IMR-90 (cell line): ENCODE results near the gene CAPN2. TPM values are rescaled to one million over a fixed set of nuclear protein-coding genes. Genes with fewer than 3 reads are reported as not detected.

Experiments
- ATAC-seq: fragments of 200-7000 bp; cut with Tn5 transposase; 2 replicates; pipeline ENCODE4 v1.9.1; 2020; ENCODE audit warnings: low read depth, mild to moderate bottlenecking, moderate library complexity
- BruUV-seq: library from RNA; stranded (reverse); fragments of 400-500 nt; replicated peaks from 2 replicates; lab custom pipeline; 2021; lab: Mats Ljungman, UMichigan
- CTCF ChIA-PET: fragments of 300-600 bp; formaldehyde crosslinking; extraction: SDS; loops from one replicate; lab custom pipeline; 2021; ENCODE audit warnings: antibody characterized with exemption; lab: Yijun Ruan, JAX
- POLR2A ChIA-PET: fragments of 300-600 bp; sonication (Branson Sonifier 250); formaldehyde crosslinking; loops from one replicate; lab custom pipeline; 2022; ENCODE audit warnings: antibody characterized with exemption; ENCODE audit not compliant: unreplicated experiment; lab: Charles Lee
- DNase-seq: peaks from one replicate; pipeline ENCODE4 v3.0.0; 2013
- H2AFZ ChIP-seq: replicated peaks from 2 replicates; pipeline ENCODE3; 2013; ENCODE audit warnings: low read length, mild to moderate bottlenecking; ENCODE audit not compliant: poor library complexity
- H2AK5ac ChIP-seq: 2 replicates; pipeline ENCODE4 v1.6.1; 2013; ENCODE audit warnings: low read depth, low read length, inconsistent platforms
- H2AK9ac ChIP-seq: replicated peaks from 2 replicates; pipeline ENCODE3; 2013; ENCODE audit warnings: mild to moderate bottlenecking, low read depth, low read length, moderate library complexity; ENCODE audit not compliant: poor library complexity
- H2BK120ac ChIP-seq: 2 replicates; pipeline ENCODE4 v1.6.1; 2013; ENCODE audit warnings: low read depth, low read length, inconsistent platforms
- H2BK15ac ChIP-seq: 3 replicates; pipeline ENCODE4 v1.6.1; 2013; ENCODE audit warnings: low read depth, low read length, inconsistent platforms
- H2BK20ac ChIP-seq: 2 replicates; pipeline ENCODE4 v1.6.1; 2013; ENCODE audit warnings: low read depth, mild to moderate bottlenecking, inconsistent platforms, low read length, moderate library complexity
- H2BK5ac ChIP-seq: 2 replicates; pipeline ENCODE4 v1.6.1; 2013; ENCODE audit warnings: mild to moderate bottlenecking, low read depth, low read length, inconsistent platforms; ENCODE audit not compliant: poor library complexity, severe bottlenecking
- H3K14ac ChIP-seq: replicated peaks from 2 replicates; pipeline ENCODE4 v1.6.1; 2013; ENCODE audit warnings: low read depth, low read length, inconsistent platforms
- H3K18ac ChIP-seq: 2 replicates; pipeline ENCODE4 v1.6.1; 2013; ENCODE audit warnings: low read depth, low read length, control low read depth
- H3K23ac ChIP-seq: 2 replicates; pipeline ENCODE4 v1.6.1; 2013; ENCODE audit warnings: low read depth, low read length, inconsistent platforms
- H3K27ac ChIP-seq: 2 replicates; pipeline ENCODE4 v1.5.1; 2013; ENCODE audit warnings: mild to moderate bottlenecking, control low read depth, low read length; ENCODE audit not compliant: insufficient read depth
- H3K27me3 ChIP-seq: 2 replicates; pipeline ENCODE4 v1.6.1; 2013; ENCODE audit warnings: low read length; ENCODE audit not compliant: control insufficient read depth, insufficient read depth
- H3K36me3 ChIP-seq: 2 replicates; pipeline ENCODE4 v1.6.1; 2013; ENCODE audit warnings: low read length, mixed read lengths; ENCODE audit not compliant: control insufficient read depth, insufficient read depth
- H3K4ac ChIP-seq: 2 replicates; pipeline ENCODE4 v1.6.1; 2013; ENCODE audit warnings: low read depth, low read length, inconsistent platforms
- H3K4me1 ChIP-seq: 2 replicates; pipeline ENCODE4 v1.6.1; 2013; ENCODE audit warnings: low read length, mixed read lengths; ENCODE audit not compliant: control insufficient read depth, insufficient read depth
- H3K4me2 ChIP-seq: 2 replicates; pipeline ENCODE4 v1.6.1; 2013; ENCODE audit warnings: low read depth, mild to moderate bottlenecking, control low read depth, low read length, moderate library complexity
- H3K4me3 ChIP-seq: 2 replicates; pipeline ENCODE4 v1.5.1; 2013; ENCODE audit warnings: low read depth, mild to moderate bottlenecking, control low read depth, low read length, moderate library complexity; ENCODE audit not compliant: insufficient read depth
- H3K56ac ChIP-seq: 2 replicates; pipeline ENCODE4 v1.6.1; 2013; ENCODE audit warnings: low read length, inconsistent platforms; ENCODE audit not compliant: insufficient read depth; ENCODE audit errors: extremely low read depth
- H3K79me1 ChIP-seq, 2 experiments: 2 replicates each; pipeline ENCODE4 v1.6.1; 2013; ENCODE audit warnings: low read length in 2 of 2, inconsistent platforms in 1 of 2, low read depth in 1 of 2
- H3K9ac ChIP-seq: 2 replicates; pipeline ENCODE4 v1.6.1; 2013; ENCODE audit warnings: low read depth, low read length, control low read depth
- H3K9me1 ChIP-seq: 2 replicates; pipeline ENCODE4 v1.6.1; 2013; ENCODE audit warnings: low read length, inconsistent platforms; ENCODE audit not compliant: insufficient read depth
- H3K9me3 ChIP-seq: 2 replicates; pipeline ENCODE4 v1.6.1; 2013; ENCODE audit warnings: low read length; ENCODE audit not compliant: control insufficient read depth, insufficient read depth
- H4K20me1 ChIP-seq: 2 replicates; pipeline ENCODE4 v1.6.1; 2013; ENCODE audit warnings: low read length, inconsistent platforms; ENCODE audit not compliant: insufficient read depth
- H4K5ac ChIP-seq: 2 replicates; pipeline ENCODE4 v1.6.1; 2013; ENCODE audit warnings: mild to moderate bottlenecking, low read depth, low read length, control low read depth
- H4K8ac ChIP-seq, 2 experiments: 2 replicates each; pipeline ENCODE4 v1.6.1; 2013; ENCODE audit warnings: low read depth in 2 of 2, low read length in 2 of 2, control low read depth in 1 of 2, inconsistent platforms in 1 of 2
- H4K91ac ChIP-seq: 2 replicates; pipeline ENCODE4 v1.6.1; 2013; ENCODE audit warnings: low read depth, low read length, inconsistent platforms; ENCODE audit not compliant: insufficient read depth
- BHLHE40 ChIP-seq: fragments of 150-350 bp; IDR thresholded peaks from 2 replicates; pipeline ENCODE4 v1.6.1; 2016; ENCODE audit warnings: mild to moderate bottlenecking, low read depth, low read length
- CEBPB ChIP-seq: IDR thresholded peaks from 2 replicates; pipeline ENCODE4 v1.6.1; 2012; ENCODE audit warnings: low read depth, low read length, improper control_type of control experiment
- CHD1 ChIP-seq: IDR thresholded peaks from 2 replicates; pipeline ENCODE4 v1.6.1; 2012; ENCODE audit warnings: low read depth, low read length, improper control_type of control experiment
- ELK1 ChIP-seq: fragments of 150-350 bp; IDR thresholded peaks from 2 replicates; pipeline ENCODE4 v1.6.1; 2016; ENCODE audit warnings: low read depth, mild to moderate bottlenecking, low read length, moderate library complexity, borderline replicate concordance
- MAFK ChIP-seq: IDR thresholded peaks from 2 replicates; pipeline ENCODE4 v1.6.1; 2012; ENCODE audit warnings: low read depth, low read length, improper control_type of control experiment
- MAZ ChIP-seq: IDR thresholded peaks from 2 replicates; pipeline ENCODE4 v1.6.1; 2012; ENCODE audit warnings: low read depth, mild to moderate bottlenecking, low read length, improper control_type of control experiment, moderate library complexity, borderline replicate concordance
- MXI1 ChIP-seq: IDR thresholded peaks from 2 replicates; pipeline ENCODE4 v1.6.1; 2012; ENCODE audit warnings: low read depth, mild to moderate bottlenecking, low read length, moderate library complexity, borderline replicate concordance
- NFE2L2 ChIP-seq: fragments of 150-350 bp; IDR thresholded peaks from 2 replicates; pipeline ENCODE4 v1.6.1; 2016; ENCODE audit warnings: low read depth, mild to moderate bottlenecking, low read length
- RAD21 ChIP-seq: IDR thresholded peaks from 2 replicates; pipeline ENCODE4 v1.6.1; 2012; ENCODE audit warnings: low read length, improper control_type of control experiment
- RCOR1 ChIP-seq: IDR thresholded peaks from 2 replicates; pipeline ENCODE4 v1.6.1; 2012; ENCODE audit warnings: mild to moderate bottlenecking, low read length, improper control_type of control experiment; ENCODE audit not compliant: insufficient replicate concordance
- SMC3 ChIP-seq: fragments of 150-350 bp; IDR thresholded peaks from 2 replicates; pipeline ENCODE4 v1.6.1; 2016; ENCODE audit warnings: low read depth, mild to moderate bottlenecking, antibody characterized with exemption, low read length, moderate library complexity
- USF2 ChIP-seq: fragments of 150-350 bp; IDR thresholded peaks from 2 replicates; pipeline ENCODE4 v1.6.1; 2017; ENCODE audit warnings: mild to moderate bottlenecking, antibody characterized with exemption, low read length, low read depth
- WGBS, 2 experiments: methylation state at CpG; one replicate each; pipeline versions ENCODE4 v1.1.5 to v1.1.7; 2013; ENCODE audit warnings: missing lambda C conversion rate in 2 of 2; ENCODE audit not compliant: insufficient read length in 1 of 2; ENCODE audit errors: extremely low coverage in 2 of 2; 5-methylcytosine and 5-hydroxymethylcytosine counted together
- dilution Hi-C: fragments of 300-500 bp; cut with HindIII; formaldehyde crosslinking; loops from one replicate; pipeline ENCODE4 v1.14.3; 2018; ENCODE audit warnings: low sequenced_read_pairs; ENCODE audit not compliant: unreplicated experiment
- in situ Hi-C: fragments of 300-500 bp; cut with MboI; formaldehyde crosslinking; loops from 3 replicates; pipeline ENCODE4 v1.14.3; 2019; ENCODE audit warnings: low sequenced_read_pairs, inconsistent platforms, mixed read lengths
- intact Hi-C: fragments of 100-400 bp; cut with micrococcal nuclease; formaldehyde crosslinking; loops from 2 replicates; pipeline ENCODE4 v1.10.0; 2022
- polyA plus RNA-seq, 3 experiments: library from polyadenylated mRNA; depleted of rRNA; stranded (reverse); fragments of >200 nt; gene quantifications; 2 replicates each; pipeline ENCODE4 v1.2.3, GENCODE V29; 2012; ENCODE audit warnings: low replicate concordance in 1 of 3
- total RNA-seq: library from RNA; depleted of rRNA; stranded (reverse); fragments of >200 nt; gene quantifications from 2 replicates; pipeline ENCODE4 v1.2.3, GENCODE V29; 2012

Gene CAPN2
- total and polyA plus RNA-seq, 2 of the 4 experiments (the other 2 are of a cell fraction), result 339 to 430 TPM

GRCh38 chr1:223751696-223752095 is 39.4 kb downstream of the CAPN2 start:
- no peak for DNase-seq
- Histone ChIP-seq H3K4me1 (peaks cover 18% of the 10 kb centered on the region), H4K20me1 (peaks cover 23% of the 10 kb centered on the region), H3K18ac (no peak overlapping the region), H2BK20ac (no peak overlapping the region), H3K79me1 (peaks cover 49 to 89% of the 10 kb centered on the region in 2 experiments), H3K27me3 (no peaks in the 10 kb centered on the region), H3K4me2 (no peak overlapping the region), H2BK5ac (no peak overlapping the region), H4K91ac (no peak overlapping the region), H3K27ac (no peak overlapping the region), H3K9me3 (no peaks in the 10 kb centered on the region), H2BK15ac (no peak overlapping the region), H3K9me1 (peaks cover 9% of the 10 kb centered on the region), H3K23ac (no peak overlapping the region), H3K56ac (no peak overlapping the region), H4K5ac (no peak overlapping the region), H2AFZ (no peak overlapping the region), H3K36me3 (peaks cover 81% of the 10 kb centered on the region), H3K4ac (no peak overlapping the region), H3K14ac (no peak overlapping the region), H4K8ac (no peak overlapping the region), H3K9ac (no peak overlapping the region), H2AK9ac (no peak overlapping the region), H2BK120ac (no peak overlapping the region), H3K4me3 (no peak overlapping the region), H2AK5ac (no peak overlapping the region)
- BruUV-seq, result no TSS peak
- POLR2A ChIA-PET, result no interaction called here
- dilution Hi-C loops, result no loop called here
- no peak for TF ChIP-seq CHD1
- no peak for TF ChIP-seq MAFK
- no peak for TF ChIP-seq ELK1
- no peak for TF ChIP-seq RAD21
- no peak for TF ChIP-seq MXI1
- TF ChIP-seq SMC3, result no peak
- TF ChIP-seq RCOR1, result no peak
- no peak for TF ChIP-seq MAZ
- TF ChIP-seq BHLHE40, result no peak
- TF ChIP-seq USF2, result no peak
- no peak for TF ChIP-seq CEBPB
- no peak for TF ChIP-seq NFE2L2
- no peak for ATAC-seq
- intact Hi-C loops, result no loop called here
- 100% methylated on average over 1 of the region's 4 CpGs; no CpG with 5 or more reads in 1 of the 2 experiments for WGBS, 2 experiments
- CTCF ChIA-PET, result interaction anchor here (4.4 kb wide), 1 partner anchor 40 kb away, joined by 21 read pairs; the partner anchor contains the start of gene CAPN2
- in situ Hi-C loops, result no loop called here
